GM12892 (cell line): ENCODE measurements around the gene QSER1.

Experiments
- POLR2A ChIP-seq: IDR thresholded peaks from 2 replicates; pipeline ENCODE4 v1.6.1; 2011; ENCODE audit warnings: low read depth, low read length, control low read depth
- POLR2AphosphoS5 ChIP-seq: IDR thresholded peaks from 2 replicates; pipeline ENCODE4 v1.6.1; 2011; ENCODE audit warnings: low read depth, low read length, control low read depth

GRCh38 chr11:33006010-33006409 is 113.4 kb downstream of the QSER1 start:
- TF ChIP-seq POLR2A (no peak), POLR2AphosphoS5 (no peak)
